ENCODE data around the gene F8. TPM values are rescaled to one million over a fixed set of nuclear protein-coding genes. Genes with fewer than 3 reads are reported as not detected.

F8 gene
- 10 to 100 TPM in 3 of 4 donors, 1 to 10 TPM in 1; 7.8 to 15.6 (median 13.7) TPM for polyA plus RNA-seq (ENCODE audit: insufficient read length in 4 of 4)

DNA sequence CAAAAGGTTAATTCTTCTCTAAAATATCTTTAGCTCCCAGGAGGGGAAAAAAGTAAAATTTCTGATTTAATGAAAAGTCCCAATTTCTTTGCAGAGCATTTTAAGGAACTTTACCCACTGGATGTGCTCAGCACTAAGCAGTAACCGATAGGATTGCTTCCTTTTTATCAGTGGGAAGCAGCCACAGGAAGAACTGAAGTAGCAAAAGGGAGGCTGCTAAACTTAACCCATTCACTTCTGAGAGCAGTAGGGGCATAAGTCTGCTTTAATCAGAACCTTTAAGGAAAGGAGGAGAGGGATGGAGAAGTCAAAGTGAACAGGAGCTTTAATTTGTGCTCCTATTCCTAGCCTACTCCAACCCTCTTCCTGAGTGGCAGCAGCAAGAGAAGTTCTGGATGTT, at the start of gene F8:
F8 (minus strand) TSS at position 139 of the 400 bp plus-strand sequence. CDS start 171 bp downstream, outside the sequence.
- DNase-seq (ENCODE audit: low read depth in 4 of 4, low spot score in 3 of 4), result no peak

DNA sequence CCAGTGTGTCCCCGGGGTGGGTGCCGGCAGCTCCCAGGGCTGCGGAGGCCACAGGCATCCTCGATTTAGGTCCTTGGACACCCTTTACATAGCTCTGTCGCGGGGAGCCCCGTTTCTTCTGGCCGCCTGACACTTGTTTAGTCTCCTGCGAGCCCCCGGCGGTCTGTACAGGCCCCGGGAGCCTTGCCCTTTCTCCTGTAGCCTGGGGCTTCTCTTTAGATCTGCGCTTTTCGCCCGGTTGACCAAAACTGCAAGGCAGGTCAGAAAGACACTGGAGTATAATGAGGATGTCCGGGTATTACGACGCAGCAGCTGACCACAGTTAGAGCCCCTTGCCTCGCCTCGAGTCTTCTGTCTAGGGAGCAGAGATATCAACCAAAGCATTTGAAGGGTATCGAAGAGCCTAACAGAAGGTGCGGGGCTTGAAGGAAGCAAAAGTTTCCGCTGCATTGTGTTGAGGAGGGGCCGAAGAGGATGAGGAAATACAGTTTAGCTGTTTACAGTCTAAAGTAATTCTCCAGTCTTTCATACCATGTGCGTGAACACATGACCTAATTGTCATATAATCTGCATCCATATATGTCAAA, 49.3 kb upstream of the F8 start:
- no peak for DNase-seq (ENCODE audit: low read depth in 4 of 4, low spot score in 3 of 4)

DNA sequence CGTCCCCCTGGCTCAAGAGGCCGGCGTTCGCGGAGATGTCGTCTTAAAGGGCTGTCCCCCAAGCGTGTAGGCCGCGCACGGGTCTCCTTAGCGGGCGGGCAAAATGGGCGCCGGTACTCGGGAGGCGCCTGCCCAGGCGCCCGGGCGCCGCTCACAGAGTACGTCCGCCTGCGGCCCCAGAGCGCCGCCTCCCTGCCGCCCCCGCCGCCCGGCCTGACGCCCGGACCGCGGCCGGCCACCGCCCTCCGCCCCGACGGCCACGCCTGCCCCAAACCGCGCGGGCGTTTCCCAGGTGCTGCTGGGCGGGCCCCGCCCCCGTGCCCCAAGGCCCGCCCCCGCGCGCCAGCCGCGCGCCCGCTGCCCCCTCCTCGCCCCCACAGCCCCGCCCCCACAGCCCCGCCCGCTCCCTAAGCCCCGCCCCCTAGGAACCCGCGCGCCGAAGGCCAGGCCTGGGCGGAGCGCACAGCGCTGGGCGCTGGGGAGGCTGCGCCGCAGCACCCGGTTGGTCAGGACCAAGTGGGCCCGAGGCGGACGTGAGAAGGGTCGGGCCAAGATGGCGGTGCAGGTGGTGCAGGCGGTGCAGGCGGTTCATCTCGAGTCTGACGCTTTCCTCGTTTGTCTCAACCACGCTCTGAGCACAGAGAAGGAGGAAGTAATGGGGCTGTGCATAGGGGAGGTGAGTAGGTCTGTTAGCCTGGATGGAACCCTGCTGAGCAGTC, 48.6 kb upstream of the F8 start, which contains the start of the genes BRCC3, CMC4 and MTCP1:
BRCC3 (plus strand) TSS at position 534 of the 719 bp plus-strand sequence; CDS start at position 554, 20 bp downstream.
CMC4 (minus strand) TSS at position 162 of the 719 bp plus-strand sequence. CDS start 7,113 bp downstream, outside the sequence.
MTCP1 (minus strand) TSS at position 162 of the 719 bp plus-strand sequence. CDS start 5,126 bp downstream, outside the sequence.
- DNase-seq (ENCODE audit: low read depth in 4 of 4, low spot score in 3 of 4), result peak; percentile 48 to 53 (median 50)

DNA sequence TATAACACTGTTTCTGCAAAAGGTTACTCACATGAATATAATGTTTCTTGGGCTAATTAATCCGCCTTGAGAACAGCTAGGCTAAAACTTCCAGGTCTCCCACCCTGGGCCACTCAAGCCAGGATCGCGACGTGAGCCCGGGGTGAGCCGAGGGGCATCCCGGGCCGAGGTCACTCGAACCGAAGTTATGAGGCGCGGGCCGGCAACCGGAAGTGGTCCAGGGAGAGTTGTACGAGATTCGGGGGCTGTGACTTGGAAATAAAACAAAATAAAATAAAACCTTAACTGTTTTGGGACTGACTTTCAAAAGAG, 48.1 kb upstream of the F8 start:
- DNase-seq (ENCODE audit: low read depth in 4 of 4, low spot score in 3 of 4), result no peak

DNA sequence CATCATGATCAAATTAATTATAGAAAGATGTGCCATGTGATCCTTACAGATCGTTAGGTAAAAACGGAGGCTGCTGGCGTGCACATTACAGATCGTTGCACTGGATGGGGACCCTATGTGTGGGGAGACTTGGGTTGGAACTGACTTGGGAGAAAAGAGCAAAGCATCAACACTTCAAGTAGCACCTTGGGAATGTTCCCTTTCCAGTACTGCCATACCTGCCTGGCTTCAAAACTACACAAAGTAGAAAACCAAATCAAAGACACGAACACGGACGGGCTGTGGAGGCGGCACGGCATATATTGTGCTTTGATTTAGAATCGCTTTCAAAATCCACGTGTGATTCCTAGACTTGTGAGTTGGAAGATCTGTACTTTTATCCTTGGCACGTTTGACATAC, 47.5 kb upstream of the F8 start:
- no peak for DNase-seq (ENCODE audit: low read depth in 4 of 4, low spot score in 3 of 4)

DNA sequence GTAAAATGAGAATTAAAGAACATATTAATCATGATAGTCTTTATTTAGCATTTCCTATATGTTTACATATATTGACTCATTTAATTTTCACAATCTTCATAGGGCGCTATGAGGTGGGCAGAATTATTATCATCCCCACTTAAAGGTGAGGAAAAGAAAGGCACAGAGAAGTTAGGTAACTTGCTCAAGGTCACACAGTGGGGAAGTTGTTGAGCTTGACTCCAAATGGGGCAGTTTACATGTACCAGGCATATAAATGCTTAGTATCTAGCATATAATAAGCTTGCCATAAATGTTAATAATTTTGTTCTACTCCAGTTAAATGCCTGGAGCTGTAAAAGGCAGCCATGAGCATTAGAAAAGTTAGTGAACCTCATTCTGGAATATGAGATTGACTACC, 46.9 kb upstream of the F8 start:
- DNase-seq (ENCODE audit: low read depth in 4 of 4, low spot score in 3 of 4), result no peak

DNA sequence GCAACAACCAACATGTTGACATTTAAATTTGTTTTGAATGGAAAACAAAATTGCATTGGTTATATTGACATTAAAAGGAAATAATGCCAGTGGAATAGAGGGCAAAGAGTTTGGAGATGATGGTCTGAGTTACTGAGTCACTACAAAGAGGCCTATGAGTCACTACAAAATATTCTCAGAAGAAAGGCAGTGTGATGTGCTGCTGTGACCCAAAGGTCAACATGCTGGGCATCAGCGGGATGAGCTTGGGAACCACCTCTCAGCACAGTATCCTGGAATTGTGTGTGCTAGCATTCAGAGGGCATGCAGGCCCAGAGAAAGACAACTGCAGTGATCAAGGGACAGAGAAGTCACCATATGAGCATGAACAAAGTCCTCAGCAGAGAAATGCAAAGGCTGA, 45.6 kb upstream of the F8 start:
- DNase-seq (ENCODE audit: low read depth in 4 of 4, low spot score in 3 of 4), result no peak

DNA sequence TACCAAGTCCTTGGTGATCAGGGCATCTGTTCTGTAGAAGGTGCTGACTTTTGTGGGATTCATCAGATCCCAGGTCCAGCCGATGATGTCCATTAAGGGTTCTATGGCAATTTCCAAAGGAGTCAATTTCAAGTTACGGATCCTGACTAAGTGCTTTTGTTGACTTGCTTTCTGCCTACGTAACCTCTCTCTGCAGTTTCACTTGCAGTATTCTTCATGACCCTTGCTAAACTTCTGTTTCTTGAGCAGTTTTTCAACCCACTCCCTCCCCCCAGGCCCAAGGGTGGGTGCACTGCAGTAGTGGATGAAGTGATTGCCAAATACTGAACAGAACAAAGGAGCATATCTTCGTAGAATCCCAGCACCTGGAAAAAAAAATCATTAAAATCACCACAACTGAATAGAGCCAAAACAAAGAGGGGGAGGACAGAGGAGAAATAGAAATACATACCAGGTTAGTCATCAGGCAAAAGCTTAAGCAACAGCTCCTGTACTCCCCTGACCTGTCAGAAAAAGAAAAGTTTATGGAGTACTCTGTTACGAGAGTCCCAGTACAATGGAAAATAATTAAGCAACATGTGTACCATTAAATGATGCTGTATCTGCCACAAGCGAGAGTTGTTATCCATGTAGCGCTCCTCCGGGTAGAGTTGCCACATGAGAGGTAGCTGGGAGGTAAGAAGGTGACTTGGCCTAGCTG, 42.7 kb upstream of the F8 start:
- DNase-seq (ENCODE audit: low read depth in 4 of 4, low spot score in 3 of 4), result no peak

DNA sequence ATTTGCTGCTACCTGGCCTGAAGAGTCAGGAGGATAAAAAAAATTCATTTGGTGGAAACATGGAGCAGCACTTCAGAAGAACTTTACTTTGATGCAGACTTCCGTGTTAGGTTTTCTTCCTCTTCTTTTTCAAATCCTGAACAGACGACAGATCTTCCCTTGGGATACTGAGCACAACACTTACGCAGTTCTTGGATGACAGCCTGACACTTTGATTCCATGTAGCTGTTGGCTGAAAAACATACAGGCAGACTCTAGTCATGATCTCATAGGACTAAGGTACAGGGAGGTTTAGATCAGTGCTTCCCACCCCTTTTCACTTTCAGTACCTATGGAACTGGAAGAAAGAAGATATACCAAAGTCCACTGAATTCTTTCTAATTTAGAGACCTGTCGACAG, 39.2 kb upstream of the F8 start:
- no peak for DNase-seq (ENCODE audit: low read depth in 4 of 4, low spot score in 3 of 4)

DNA sequence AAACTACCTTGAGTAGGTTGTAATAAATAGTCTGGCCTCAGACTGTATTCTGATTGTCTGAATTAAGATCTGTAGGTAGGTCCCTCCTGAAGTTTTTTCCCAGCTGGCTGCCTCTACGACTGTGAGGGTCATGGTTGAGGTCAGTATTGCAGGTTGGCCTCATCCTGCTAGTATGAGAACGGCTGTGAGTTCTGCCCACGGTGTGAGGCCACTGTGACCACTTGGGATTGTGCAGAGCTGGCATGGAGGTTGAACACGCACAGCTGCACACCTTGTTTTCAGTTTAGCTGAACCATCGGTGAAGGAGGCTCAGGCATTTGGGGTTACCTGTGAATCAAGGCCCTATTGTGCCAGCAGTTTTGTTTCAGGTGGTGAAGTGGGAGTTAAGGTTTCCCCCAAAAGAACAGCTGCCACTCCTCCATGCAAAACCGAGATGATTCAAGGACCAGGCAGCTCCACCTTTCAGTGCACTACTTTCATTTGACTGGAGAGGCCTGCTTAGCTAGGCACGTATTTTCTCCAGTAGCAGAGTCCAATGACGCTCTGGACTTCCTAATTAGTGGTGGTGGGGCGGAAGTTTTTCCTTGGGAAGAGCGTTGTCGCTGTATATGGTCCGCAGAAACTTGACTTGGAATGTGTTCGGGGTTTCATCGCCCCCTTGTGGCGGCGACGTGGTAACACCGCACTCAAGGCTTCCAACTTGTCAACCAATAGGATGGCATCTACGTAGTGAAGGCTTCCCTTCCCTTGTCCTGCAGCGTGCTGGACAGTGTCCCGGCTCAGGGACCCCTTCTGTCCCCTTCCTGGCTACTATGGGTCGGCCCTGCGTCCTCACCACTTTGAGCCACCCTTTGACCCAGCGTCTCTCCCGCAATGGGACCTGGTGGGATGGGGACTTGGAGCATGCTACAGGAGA, 34.6 kb upstream of the F8 start:
- no peak for DNase-seq (ENCODE audit: low read depth in 4 of 4, low spot score in 3 of 4)

DNA sequence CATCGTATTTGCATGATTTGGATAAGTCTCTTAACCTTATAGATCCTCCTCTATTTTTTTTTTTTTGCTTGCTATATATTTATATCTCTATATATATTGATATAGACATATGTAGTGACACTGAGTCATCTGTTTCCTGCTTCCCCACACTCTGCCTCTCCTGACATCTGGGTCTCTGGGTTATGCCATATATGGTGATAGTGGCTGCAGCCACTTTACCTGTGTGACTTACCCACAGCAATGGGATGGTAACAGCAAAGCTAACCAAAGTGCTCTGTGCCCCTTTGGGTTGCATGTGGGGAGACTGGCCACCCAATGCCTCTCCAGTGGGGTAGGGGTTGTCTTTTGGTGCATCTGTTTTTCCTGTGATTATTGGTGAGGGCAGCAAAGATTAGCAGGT, 33.9 kb upstream of the F8 start:
- DNase-seq (ENCODE audit: low read depth in 4 of 4, low spot score in 3 of 4), result no peak

DNA sequence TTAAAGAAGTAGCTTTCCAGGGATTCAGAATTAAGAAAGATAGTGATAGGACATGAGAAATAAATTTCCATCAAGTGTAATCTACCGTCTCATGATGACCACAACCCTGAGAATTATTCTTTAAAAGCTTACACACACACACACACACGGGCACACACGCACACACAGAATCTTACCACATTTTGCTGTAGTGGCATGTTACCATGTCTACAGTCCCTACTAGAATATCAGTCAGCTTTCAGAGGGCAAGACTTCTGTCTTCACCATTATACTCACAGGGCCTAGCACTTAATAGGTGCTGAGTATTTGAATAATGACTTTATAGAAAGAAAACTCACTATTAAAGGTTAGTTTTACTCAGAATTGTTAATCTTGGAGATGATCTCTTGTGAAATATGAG, 33.0 kb upstream of the F8 start:
- DNase-seq (ENCODE audit: low read depth in 4 of 4, low spot score in 3 of 4), result no peak

DNA sequence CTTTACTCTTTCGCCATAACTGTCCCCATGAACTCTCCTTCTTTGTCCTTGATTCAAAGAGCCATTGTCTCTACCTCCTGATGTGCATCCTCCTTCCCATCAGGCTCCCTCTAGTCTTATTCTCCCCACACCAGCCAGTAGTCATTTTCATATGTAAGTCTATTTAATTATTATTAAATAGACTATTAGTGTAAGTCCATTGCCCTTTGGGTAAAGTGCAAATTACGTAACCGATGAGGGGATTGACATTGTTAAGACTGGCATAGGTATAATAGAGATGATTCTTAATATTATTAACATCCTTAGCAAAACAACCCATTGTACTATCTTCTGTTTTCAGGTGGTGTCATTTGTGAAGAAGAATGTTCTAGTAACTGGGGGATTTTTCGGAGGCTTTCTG, 31.7 kb upstream of the F8 start:
- no peak for DNase-seq (ENCODE audit: low read depth in 4 of 4, low spot score in 3 of 4)

DNA sequence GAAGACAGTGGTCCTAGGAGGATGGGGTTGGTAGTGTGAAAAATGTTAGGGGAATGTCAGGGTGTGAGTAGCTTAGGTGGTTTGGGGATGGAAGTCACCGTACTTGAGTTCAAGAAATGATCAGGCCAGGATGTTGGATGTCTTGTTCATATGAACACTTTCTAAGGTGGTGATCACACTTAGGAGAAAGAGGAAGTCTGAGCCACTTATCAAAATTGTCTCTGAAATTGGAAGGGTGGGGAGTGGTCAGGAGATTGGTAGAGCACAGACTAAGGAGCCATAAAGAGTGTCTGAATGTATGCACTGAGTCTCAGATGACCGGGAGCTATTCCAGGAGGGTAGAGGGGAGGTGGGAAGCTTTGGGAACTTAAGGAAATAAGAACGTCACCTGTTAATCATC, 31.1 kb upstream of the F8 start:
- no peak for DNase-seq (ENCODE audit: low read depth in 4 of 4, low spot score in 3 of 4)

DNA sequence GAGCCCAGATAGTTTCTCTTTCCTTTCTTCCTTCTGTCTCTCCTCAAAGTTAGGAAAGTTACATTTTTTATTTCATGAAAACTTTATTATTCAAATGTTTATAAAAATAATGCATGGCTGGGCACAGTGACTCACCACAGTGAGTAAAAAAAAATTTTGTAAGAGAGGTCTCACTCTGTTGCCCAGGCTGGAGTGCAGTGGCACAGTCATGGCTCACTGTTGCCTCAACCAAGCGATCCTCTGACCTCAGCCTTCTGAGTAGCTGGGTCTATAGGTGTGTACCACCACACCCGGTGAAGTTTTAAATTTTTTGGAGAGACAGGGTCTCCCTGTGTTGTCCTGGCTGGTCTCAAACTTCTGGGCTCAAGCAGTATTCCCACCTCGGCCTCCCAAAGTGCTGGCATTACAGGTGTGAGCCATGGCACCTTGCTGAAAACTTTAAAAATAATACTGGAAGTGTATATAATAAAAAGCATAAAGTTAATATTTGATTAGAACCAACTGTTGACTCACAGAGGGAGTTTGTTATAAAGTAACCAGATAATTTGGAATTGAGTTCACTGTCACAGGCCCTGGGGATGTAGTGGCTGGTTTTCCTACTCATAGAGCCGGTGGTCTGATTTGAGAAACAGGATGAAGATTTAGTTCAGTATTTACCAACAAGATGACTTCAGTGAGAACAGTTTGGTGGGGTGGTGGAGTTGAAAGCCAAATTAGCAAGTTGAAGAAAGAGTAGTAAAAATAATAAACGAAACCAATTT, 30.4 kb upstream of the F8 start:
- no peak for DNase-seq (ENCODE audit: low read depth in 4 of 4, low spot score in 3 of 4)

DNA sequence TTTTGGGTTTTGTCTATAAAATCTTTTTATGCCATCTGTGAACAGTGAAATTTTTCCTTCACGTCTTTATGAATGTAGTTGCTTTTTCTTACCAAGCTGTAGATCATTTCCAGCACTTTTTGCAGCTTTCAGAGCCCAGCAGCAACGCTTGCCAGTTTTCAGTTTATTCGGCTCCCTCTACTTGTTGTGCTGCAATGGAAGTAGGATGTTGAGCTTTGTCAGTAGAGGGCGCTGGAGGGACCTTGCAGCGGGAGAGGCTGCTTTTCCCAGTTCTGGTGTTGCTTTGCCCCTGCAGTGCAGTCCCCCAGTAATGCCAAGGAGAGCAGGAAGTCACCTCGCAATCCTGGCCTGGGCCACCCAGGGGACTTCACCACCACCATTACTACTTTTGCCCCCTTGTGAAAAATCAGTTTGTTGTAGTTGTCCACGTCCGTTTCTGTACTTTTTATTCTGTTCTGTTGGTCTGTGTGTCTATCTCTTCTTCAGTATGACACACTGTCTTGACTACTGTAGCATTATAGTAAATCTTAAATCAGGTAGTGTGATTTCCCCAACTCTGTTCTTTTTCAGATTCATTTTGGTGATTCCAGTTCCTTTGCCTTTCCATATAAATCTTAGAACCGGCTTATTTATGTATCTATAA, 26.6 kb upstream of the F8 start:
- DNase-seq (ENCODE audit: low read depth in 4 of 4, low spot score in 3 of 4), result no peak

DNA sequence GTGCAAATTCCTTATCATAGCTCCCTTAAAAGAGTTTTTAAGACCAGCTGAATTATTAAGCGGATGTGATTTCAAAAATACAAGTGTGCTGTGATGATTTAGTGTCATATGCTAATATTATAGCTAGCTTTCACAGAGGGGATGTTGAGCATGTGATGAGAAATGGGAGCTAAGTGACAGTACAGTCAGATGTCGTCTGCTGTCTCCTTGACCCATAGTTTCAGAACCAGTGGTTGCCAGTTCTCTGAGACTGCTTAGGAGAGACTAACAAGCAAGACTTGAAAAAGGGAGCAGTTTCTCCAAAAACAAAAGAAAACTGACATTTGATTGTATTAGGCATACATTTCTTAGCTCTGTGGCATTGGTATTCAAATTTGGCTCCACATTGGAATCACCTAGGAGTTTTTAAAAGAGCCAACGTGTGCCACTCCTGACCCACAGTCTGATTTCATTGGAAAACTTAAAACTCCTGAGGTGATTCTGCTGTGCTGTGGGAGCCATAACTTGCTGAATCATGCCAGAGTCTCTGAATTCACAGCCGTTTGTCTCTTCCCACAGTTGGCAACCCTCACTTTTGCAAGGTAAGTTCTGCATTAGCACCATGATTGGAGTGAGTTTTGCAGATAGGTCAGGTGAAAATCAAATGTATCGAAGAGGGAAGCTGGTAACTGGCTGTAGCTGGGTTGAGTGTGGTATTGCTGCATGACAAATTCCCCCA, 24.4 kb upstream of the F8 start:
- no peak for DNase-seq (ENCODE audit: low read depth in 4 of 4, low spot score in 3 of 4)

DNA sequence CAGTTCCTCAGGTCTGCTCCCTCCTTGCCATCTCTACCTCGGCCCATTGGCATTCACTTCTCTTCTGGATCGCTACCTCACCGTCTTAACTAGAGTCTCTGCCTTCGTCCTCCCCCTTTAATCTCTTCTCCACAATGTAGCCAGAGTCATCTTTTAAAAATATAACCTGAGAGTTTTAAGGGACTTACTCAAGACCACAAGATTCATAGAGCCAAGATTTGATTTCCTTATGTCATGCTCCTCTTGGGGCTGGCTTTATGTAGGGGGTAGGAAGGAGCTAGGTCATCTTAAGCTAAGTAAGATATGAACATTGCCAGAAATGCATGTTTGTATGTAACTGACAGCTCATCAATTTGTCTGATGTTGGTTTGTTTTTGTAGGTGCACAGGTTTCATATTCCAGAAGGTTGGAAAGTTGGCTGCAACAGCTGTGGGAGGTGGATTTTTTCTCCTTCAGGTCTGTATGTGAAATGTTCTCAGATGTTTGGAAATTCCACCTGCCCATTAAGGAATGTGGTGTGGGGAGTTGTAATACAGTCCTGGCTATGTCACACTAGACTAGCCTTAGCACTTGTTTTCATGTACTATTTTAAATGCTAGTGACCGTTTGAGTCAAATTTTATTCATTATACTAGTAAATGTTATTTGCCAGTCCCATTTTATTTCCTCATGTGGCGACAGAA, 23.7 kb upstream of the F8 start:
- DNase-seq (ENCODE audit: low read depth in 4 of 4, low spot score in 3 of 4), result no peak

Measured in left renal pelvis (tissue), 4 donors.